HEK293 (cell line): Measurements from ENCODE around the gene PRRC2B.
A peak's percentile ranks its signal among the peaks of the same experiment; 100 is the strongest.

Source experiments
- CTCF ChIA-PET: fragments of 350-600 bp; formaldehyde crosslinking; extraction: SDS; loops from one replicate; lab custom pipeline; 2021; ENCODE audit warnings: antibody characterized with exemption; lab: Yijun Ruan, JAX
- POLR2A ChIA-PET: fragments of 300-600 bp; formaldehyde crosslinking; extraction: SDS; loops from one replicate; lab custom pipeline; 2020; ENCODE audit warnings: antibody characterized with exemption, inconsistent platforms; lab: Yijun Ruan, JAX
- H3K27ac ChIP-seq: fragments of 200-500 bp; sonication (Bioruptor generic); 2 replicates; pipeline ENCODE4 v1.5.1; 2014; ENCODE audit warnings: low read depth, low read length, control low read depth, inconsistent platforms; ENCODE audit errors: extremely low read depth
- H3K36me3 ChIP-seq, 2 experiments: fragments of 200-500 bp in 1 of 2; sonication (Bioruptor generic) in 1 of 2; 1 replicate in 1 of 2; 2 replicates in 1 of 2; pipeline ENCODE4 v1.5.1; 2014 to 2017; ENCODE audit warnings: inconsistent platforms in 2 of 2, low read length in 2 of 2; ENCODE audit not compliant: control insufficient read depth in 2 of 2, insufficient read depth in 1 of 2
- H3K4me1 ChIP-seq: fragments of 200-500 bp; sonication (Bioruptor generic); 2 replicates; pipeline ENCODE4 v1.5.1; 2014; ENCODE audit warnings: mild to moderate bottlenecking, low read length, inconsistent platforms; ENCODE audit not compliant: control insufficient read depth, insufficient read depth
- H3K4me3 ChIP-seq: 2 replicates; pipeline ENCODE4 v1.5.1; 2011; ENCODE audit warnings: low read depth, mild to moderate bottlenecking, control low read depth, low read length, moderate library complexity
- H3K9me3 ChIP-seq: fragments of 200-500 bp; sonication (Bioruptor generic); 2 replicates; pipeline ENCODE4 v1.5.1; 2014; ENCODE audit warnings: low read depth, low read length, inconsistent platforms; ENCODE audit not compliant: control insufficient read depth, insufficient read depth
- KLF7 ChIP-seq: fragments of 450-650 bp; formaldehyde crosslinking; IDR thresholded peaks from 2 replicates; pipeline ENCODE4 v1.5.1; 2016; ENCODE audit warnings: missing biosample characterization, missing genetic modification characterization, borderline replicate concordance
- PRDM1 ChIP-seq: fragments of 450-650 bp; formaldehyde crosslinking; IDR thresholded peaks from 2 replicates; pipeline ENCODE4; 2016; ENCODE audit warnings: missing biosample characterization, missing genetic modification characterization
- SALL2 ChIP-seq: fragments of 450-650 bp; formaldehyde crosslinking; IDR thresholded peaks from 2 replicates; pipeline ENCODE4 v1.5.0; 2017; ENCODE audit warnings: missing biosample characterization, mild to moderate bottlenecking, missing genetic modification characterization, borderline replicate concordance
- SCRT2 ChIP-seq: fragments of 450-650 bp; formaldehyde crosslinking; IDR thresholded peaks from 2 replicates; pipeline ENCODE4 v1.5.1; 2016; ENCODE audit warnings: missing biosample characterization, missing genetic modification characterization
- ZBTB10 ChIP-seq: fragments of 450-650 bp; formaldehyde crosslinking; IDR thresholded peaks from 2 replicates; pipeline ENCODE4 v1.5.1; 2016; ENCODE audit warnings: missing biosample characterization, missing genetic modification characterization
- ZBTB17 ChIP-seq: fragments of 450-650 bp; formaldehyde crosslinking; IDR thresholded peaks from 2 replicates; pipeline ENCODE4 v1.5.1; 2016; ENCODE audit warnings: missing biosample characterization, missing genetic modification characterization
- ZBTB8A ChIP-seq: fragments of 450-650 bp; formaldehyde crosslinking; IDR thresholded peaks from 2 replicates; pipeline ENCODE4 v1.5.1; 2016; ENCODE audit warnings: missing biosample characterization, missing genetic modification characterization
- ZFHX2 ChIP-seq: fragments of 450-650 bp; formaldehyde crosslinking; conservative IDR thresholded peaks from 2 replicates; pipeline ENCODE4 v1.5.1; 2016; ENCODE audit warnings: missing biosample characterization, missing genetic modification characterization
- ZNF426 ChIP-seq: fragments of 450-650 bp; formaldehyde crosslinking; IDR thresholded peaks from 2 replicates; pipeline ENCODE4 v1.5.1; 2017; ENCODE audit warnings: missing biosample characterization, missing genetic modification characterization, mild to moderate bottlenecking, inconsistent platforms, moderate library complexity
- ZNF473 ChIP-seq: fragments of 450-650 bp; formaldehyde crosslinking; IDR thresholded peaks from 2 replicates; pipeline ENCODE4 v1.5.1; 2017; ENCODE audit warnings: missing biosample characterization, missing genetic modification characterization
- ZNF518A ChIP-seq: fragments of 450-650 bp; formaldehyde crosslinking; conservative IDR thresholded peaks from 2 replicates; pipeline ENCODE4 v1.5.1; 2016; ENCODE audit warnings: low read depth, missing biosample characterization, missing genetic modification characterization
- ZNF600 ChIP-seq: fragments of 450-650 bp; formaldehyde crosslinking; IDR thresholded peaks from 2 replicates; pipeline ENCODE4 v1.5.1; 2016; ENCODE audit warnings: missing biosample characterization, missing genetic modification characterization
- ZNF664 ChIP-seq: fragments of 450-650 bp; formaldehyde crosslinking; IDR thresholded peaks from 2 replicates; pipeline ENCODE4 v1.5.1; 2016; ENCODE audit warnings: missing biosample characterization, missing genetic modification characterization
- ZNF701 ChIP-seq: fragments of 450-650 bp; formaldehyde crosslinking; IDR thresholded peaks from 2 replicates; pipeline ENCODE4 v1.5.1; 2016; ENCODE audit warnings: missing biosample characterization, missing genetic modification characterization
- ZNF704 ChIP-seq: fragments of 450-650 bp; formaldehyde crosslinking; IDR thresholded peaks from 2 replicates; pipeline ENCODE4 v1.5.1; 2016; ENCODE audit warnings: missing biosample characterization, missing genetic modification characterization
- ZNF76 ChIP-seq: fragments of 450-650 bp; formaldehyde crosslinking; IDR thresholded peaks from 2 replicates; pipeline ENCODE4; 2016; ENCODE audit warnings: low read depth, missing biosample characterization, missing genetic modification characterization, borderline replicate concordance
- ZNF768 ChIP-seq: fragments of 450-650 bp; formaldehyde crosslinking; IDR thresholded peaks from 2 replicates; pipeline ENCODE4 v1.5.1; 2018; ENCODE audit warnings: missing biosample characterization, mild to moderate bottlenecking, missing genetic modification characterization
- ZNF776 ChIP-seq: fragments of 450-650 bp; formaldehyde crosslinking; IDR thresholded peaks from 2 replicates; pipeline ENCODE4 v1.5.0; 2017; ENCODE audit warnings: missing biosample characterization, missing genetic modification characterization, borderline replicate concordance

PRRC2B gene

DNA sequence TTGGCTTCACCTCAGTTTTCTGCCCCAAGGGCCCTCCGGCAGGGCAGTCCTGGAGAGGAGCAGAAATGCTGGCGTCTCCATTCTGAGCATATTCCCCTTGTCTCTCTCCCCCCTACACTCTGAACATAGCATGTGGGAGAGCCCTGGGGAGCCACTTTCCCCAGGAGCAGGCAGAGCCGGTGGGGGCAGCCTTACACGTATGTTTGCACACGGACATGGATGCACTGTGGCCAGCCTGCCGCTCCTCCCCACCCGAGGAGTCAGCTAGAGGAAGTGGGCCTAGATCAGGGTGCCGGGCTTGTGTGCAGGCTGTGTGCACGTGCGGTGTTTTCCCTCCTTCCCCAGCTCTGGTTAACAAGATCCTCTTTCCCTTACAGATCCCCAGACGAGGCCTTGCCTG lies 83.5 kb downstream of the PRRC2B start:
- ChIA-PET POLR2A (no interaction called here), CTCF (interaction anchor here (0.6 to 2.8 kb wide), 22 partner anchors 8 to 492 kb away, joined by 3 to 12 read pairs (median 4); partner anchors contain the start of gene POMT1)
- no peak for TF ChIP-seq ZFHX2 (tag by site-specific recombination)
- no peak for TF ChIP-seq ZBTB8A (tag by site-specific recombination)
- no peak for TF ChIP-seq ZNF76
- no peak for TF ChIP-seq KLF7 (tag by site-specific recombination)
- no peak for TF ChIP-seq PRDM1 (tag by site-specific recombination)
- TF ChIP-seq ZNF426 (tag by site-specific recombination), result no peak
- TF ChIP-seq ZNF664, result no peak
- TF ChIP-seq ZNF701 (tag by site-specific recombination), result no peak
- no peak for TF ChIP-seq ZNF473
- no peak for TF ChIP-seq ZBTB17
- TF ChIP-seq ZBTB10, result no peak
- no peak for TF ChIP-seq ZNF600 (tag by site-specific recombination)
- TF ChIP-seq ZNF768 (tag by site-specific recombination), result no peak
- TF ChIP-seq ZNF776 (tag by site-specific recombination), result no peak
- no peak for TF ChIP-seq ZNF518A (tag by site-specific recombination)
- TF ChIP-seq SALL2 (tag by site-specific recombination), result no peak
- H3K36me3 ChIP-seq, result peaks cover 31 to 97% of the 10 kb centered on the region in 2 experiments
- no peaks in the 10 kb centered on the region for H3K9me3 ChIP-seq
- H3K4me1 ChIP-seq, result no peaks in the 10 kb centered on the region
- no peak overlapping the region for H3K4me3 ChIP-seq
- no peak overlapping the region for H3K27ac ChIP-seq

DNA sequence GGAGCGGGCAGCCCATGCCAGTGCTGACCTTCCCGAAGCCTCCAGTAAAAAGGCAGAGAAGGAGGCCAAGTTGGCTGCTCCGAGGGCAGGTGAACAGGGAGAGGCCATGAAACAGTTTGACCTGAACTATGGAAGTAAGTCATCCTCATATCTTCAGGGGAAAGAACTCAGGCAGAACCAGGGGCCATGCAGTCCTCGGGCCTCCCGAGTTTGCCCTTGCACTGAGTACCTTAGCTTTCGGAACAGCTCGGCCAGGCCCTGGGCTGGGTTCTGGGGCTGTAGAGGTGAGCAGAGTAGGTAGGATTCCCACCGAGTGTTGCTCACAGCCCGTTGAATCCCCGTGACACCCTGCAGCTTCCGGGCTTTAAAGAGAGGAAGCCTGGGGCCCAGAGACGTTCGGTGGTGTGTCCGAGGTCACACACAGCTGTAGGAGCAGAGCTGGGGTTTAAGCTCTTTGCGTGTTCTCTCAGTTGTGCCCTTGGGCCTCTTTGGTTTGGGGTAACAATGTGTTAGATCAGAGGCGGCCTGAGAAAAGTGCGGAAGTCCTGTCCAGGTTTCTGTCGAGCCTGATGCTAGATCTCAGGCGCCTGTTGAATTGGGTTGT lies 84.0 kb downstream of the PRRC2B start:
- CTCF ChIA-PET, result interaction anchor here (0.6 to 2.8 kb wide), 25 partner anchors 8 to 1669 kb away, joined by 3 to 12 read pairs (median 4); partner anchors contain the start of gene POMT1
- Histone ChIP-seq H3K36me3 (peaks cover 28 to 98% of the 10 kb centered on the region in 2 experiments), H3K4me1 (no peaks in the 10 kb centered on the region), H3K4me3 (no peak overlapping the region), H3K9me3 (no peaks in the 10 kb centered on the region), H3K27ac (no peak overlapping the region)
- TF ChIP-seq ZNF768 (tag by site-specific recombination) (peak; percentile 51; the same call in 1 of the 2 replicates), SCRT2 (0 out of 2 replicates have a peak, but pooled peaks have one; percentile 24), ZNF704 (tag by site-specific recombination) (no peak)
- POLR2A ChIA-PET, result no interaction called here
